COR-L47 (cell line): ENCODE measurements around the gene GOLGA6A.
"Not testable (repeated sequence)": the region's sequence is repeated elsewhere in the genome, so short reads cannot be mapped to it uniquely, and the experiment has no call there.

Experiments used
- DNase-seq: peaks from one replicate; lab custom pipeline; 2025; lab: John Stamatoyannopoulos, UW

GOLGA6A gene, protein sequence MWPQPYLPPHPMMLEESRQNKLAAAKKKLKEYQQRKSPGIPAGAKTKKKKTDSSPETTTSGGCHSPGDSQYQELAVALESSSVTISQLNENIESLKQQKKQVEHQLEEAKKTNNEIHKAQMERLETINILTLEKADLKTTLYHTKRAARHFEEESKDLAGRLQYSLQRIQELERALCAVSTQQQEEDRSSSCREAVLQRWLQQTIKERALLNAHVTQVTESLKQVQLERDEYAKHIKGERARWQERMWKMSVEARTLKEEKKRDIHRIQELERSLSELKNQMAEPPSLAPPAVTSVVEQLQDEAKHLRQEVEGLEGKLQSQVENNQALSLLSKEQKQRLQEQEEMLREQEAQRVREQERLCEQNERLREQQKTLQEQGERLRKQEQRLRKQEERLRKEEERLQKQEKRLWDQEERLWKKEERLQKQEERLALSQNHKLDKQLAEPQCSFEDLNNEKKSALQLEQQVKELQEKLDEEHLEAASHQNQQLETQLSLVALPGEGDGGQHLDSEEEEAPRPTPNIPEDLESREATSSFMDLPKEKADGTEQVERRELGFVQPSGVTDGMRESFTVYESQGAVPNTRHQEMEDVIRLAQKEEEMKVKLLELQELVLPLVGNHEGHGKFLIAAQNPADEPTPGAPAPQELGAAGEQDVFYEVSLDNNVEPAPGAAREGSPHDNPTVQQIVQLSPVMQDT

DNA sequence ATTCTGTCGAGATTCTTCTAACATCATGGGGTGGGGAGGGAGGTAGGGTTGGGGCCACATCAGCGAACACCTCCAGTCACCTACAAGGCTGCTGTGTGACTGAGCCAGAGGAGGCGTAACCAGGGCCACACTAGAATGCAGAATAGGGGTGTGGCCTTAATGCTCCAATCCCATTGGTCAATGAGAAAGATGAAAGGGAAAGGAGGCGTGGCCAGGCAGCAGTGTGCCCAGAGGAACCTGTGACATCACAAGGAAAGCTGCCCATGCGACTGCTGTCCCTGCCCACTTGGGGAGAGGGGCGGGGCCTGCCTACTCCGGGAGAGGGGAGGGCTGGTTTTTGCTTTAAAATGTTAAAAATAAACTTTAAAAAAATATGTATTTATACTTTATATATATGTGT, at the start of gene GOLGA6A:
GOLGA6A (minus strand) TSS at position 101 of the 400 bp plus-strand sequence; CDS start at position 60, 41 bp downstream.
- DNase-seq, result not testable (repeated sequence)

DNA sequence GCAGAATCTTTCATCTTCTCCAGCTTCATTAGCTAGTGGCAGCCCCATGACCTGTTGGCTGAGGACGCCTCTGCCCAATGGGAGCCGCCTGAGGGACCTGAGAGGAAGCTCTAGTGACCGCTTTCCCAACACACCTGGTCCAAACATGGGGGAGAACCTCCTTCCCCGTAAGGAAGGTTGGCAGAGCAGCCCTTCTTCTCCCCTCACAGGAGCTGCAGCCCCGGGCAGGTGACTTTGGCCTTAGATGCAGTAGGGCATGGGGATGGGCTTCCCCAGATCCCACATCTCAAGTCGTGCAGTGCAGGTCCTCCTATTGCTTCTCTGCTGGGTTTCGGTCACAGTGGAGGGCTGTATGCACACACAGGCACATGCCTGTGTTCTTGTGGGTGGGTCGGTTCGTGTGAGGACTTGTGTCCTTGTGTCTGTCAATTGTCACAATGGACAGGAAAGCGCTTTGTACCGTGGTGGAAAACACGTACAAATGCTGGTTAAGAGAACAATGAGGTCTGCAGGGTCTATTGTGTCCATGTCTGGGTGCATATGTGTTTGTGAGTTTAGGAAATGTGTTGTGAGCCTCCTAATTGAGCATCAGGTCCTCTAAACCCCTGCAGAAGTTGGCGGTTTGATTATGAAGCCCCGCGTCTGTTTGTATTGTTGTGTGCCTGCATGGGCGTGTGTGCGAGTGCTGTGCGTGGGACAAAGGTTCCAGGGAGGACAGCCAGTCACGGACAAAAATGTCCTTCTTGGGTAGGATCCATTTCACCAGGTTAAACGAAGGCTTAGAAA, 49.5 kb upstream of the GOLGA6A start:
- DNase-seq, result no peak

DNA sequence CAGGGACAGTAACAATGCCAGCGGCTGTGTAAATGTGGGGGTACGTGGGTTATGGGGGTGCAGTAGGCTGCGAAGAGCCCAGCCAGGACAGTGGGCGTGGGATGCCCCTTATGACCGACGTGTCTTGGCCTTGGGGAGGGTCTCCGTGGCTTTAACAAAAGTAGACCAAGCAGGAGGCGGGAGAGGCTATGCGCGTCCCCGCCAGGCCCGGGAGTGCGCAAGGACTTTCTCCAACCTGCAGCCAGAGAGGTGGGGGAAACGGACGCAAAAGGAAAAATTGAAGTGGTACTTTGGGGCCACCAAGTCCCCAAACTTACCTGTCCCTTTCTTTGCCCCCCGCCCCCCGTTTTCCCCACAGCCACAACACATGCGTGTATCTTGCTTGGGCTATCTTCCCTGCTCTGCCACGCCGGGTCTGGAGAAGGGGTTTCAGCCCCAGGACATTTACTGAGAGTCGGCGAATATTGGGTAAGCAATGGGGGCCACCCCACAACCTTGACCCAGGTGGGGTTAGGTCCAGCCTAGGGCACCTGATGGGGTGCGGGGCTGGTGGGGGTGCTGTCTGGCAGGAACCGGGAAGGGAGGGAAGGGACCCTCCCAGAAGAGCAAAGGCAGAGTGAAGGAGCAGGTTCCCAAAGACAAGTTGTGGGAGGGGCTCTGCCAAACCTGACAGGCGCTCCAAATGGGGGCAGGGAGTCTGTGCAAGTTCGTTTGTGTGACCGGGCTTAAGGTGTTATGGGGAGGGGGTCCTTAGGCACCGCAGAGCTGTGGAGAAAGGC, 48.7 kb upstream of the GOLGA6A start:
- DNase-seq, result no peak

DNA sequence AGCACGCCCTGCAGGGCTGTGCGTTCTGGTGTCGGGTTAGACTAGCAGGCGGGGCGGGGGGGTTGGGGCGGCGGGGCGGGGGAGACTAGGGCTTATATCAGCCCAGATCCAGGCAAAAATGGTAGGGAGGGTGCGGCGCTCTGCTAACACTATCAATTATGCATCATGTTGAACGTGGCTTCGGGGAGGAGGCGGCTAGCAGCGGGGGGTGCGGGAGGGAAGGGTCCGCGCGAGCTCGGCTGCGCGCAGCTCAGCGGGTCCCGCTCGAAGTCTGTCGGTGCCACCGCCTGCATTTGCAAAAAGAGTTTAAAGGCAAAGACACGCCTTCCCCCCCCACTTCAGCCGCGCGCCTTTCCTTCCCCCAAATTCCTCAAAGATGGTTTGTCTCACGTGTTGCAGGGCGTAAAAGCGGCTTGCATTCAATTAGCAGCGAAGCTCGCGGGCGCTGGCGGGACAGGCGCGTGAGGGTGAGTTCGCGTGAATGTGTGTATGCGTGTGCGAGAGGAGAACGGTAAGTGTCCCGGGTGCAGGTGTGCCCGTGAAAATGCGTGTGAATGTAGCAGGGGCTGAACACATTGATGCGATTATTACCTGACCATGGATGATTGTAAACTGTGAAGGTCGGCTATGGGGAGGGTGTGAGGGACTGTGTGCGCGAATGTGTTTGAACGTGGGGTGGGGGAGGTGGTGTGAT, 48.0 kb upstream of the GOLGA6A start, which contains the start of gene ISLR2:
ISLR2 (plus strand) TSS at position 432 of the 694 bp plus-strand sequence. CDS start 2,169 bp downstream, outside the sequence.
- peak; percentile 25 for DNase-seq

DNA sequence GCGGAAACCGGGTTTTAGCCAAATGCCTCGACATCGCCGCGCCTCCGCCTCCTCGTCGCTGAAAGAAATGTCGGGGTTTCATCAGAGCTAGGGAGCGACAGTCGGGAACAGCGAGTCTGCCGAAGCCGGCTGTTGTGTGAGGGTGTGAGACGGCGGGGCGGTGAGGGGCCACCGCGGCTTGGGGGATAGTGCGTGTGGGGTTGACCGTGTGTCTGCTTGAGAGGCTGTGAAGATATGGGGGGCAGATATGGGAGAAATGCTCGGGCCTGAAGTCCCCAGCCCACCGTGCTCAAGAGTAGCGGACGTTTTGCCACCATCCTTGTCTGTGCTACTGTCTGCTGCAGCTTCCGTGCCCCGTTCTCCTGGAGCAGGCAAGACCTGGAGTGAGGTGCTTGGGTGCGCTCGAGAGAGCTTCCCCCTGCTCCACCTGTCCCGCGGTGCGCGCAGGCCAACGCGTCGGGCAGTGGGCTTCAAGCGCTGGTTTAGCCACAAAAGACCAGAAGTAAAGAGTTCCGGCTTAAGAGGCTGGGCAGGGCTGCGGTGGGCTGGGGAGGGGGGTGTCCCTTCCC, 47.3 kb upstream of the GOLGA6A start:
- DNase-seq, result no peak

DNA sequence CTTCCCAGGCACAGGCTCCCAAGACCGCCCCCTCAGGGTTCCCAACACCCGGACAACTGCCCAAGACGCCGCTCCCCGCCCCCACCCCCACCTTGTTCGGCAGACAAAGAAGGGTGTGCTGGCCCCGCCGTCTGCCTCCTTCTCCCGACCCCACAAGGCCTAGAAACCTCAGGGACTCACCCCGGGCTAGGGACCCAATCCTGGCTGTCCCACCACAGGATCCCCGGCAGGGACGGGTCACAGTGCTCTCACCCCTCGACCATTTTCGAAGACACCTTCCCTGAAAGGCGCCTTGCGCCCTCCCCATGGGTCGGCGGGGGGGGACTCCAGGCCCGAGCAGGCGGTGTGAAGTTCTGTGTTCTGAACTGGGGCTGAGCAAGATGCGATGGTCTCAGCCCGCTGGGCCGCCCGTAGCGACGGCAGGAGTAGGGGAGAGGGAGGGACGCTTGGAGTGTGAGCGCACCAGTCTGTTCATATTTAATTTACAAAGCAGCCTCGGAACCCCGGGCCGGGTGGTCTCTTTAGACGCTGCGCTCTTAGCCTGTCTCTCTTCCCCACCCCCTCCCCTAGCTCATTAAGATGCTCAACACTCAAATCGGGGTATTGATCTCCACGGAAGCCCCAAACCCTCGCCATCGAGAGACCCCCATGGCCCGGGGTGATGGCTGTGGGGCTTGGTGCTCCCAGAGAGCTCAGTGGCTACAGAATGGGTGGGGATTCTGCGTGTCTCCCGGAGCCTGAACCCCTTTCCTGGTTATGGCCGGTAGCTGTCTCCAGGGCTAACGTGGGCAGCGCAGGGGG, 46.6 kb upstream of the GOLGA6A start:
- no peak for DNase-seq

DNA sequence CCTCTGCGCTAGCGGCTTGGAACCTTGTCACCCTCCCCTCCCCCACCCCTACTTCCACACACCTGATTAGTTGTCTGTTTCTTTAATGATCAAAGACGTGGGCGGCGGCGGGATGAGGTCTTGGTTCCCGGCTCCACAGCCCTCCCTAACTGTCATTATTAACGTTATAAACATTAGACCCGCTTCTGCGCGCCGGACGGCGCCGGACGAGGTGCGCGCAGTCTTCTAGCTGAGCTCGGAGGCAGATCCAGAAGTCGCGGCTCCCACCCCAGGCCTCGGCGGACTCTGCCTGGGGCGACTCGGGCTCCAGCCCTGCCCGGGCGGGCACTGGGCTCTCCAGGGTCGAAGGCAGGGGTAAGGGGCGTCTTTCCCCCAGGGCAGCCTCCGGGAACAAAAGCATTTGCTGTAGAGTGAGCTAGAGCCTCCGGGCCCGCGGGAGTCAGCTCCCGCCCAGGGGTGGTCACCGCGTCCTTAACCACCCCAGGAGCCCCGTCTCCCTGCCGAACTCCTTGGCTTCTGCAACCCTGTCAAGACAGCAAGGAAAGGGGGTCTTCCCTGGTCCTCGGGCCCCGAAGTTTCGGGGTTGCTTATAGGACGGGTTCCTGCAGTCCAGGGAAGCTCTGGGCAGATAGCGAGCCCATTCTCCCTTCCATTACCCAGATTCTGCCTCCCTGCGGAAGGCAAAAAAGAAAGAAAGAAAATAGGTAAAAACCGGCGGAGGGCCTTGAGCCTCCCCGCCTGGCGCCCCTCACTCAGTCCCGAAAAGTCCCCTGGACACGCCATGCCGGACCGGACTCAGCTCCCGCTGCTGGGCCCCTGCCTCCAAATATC, 45.8 kb upstream of the GOLGA6A start:
- DNase-seq, result no peak

DNA sequence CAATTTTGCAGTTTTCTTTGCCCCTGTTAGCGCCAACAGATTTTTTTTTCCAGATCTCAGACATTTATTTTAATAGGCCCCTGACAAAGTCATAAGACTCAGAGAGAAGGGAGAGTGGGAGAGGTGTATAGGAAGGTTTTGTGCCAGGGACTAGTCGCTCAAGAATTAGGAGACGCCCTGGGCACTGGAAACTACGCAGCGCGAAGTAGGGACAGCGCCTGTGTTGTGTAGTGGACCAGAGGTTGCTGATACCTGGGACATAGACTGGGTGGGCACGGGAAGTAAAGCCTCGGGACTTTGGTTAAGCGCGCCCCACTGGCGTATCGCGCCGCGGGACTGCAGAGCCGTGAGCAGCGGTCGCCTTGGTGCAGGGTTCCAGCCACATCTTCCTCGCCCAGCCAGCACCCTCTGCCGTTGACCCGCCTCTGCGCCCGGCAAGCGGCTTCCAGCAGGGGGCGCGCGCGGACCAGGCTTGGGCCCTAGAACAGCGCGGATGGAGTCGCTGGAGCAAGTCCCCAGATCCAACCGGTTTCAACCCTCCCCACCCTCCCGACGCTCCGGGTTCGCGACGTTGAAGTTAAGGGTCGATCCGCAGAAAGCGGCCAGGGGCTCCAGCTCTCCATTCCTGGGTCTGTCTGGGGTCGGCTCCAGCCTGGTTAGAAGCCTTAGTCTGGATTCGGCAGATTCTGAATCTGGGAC, 45.1 kb upstream of the GOLGA6A start:
- peak; percentile 91 for DNase-seq

DNA sequence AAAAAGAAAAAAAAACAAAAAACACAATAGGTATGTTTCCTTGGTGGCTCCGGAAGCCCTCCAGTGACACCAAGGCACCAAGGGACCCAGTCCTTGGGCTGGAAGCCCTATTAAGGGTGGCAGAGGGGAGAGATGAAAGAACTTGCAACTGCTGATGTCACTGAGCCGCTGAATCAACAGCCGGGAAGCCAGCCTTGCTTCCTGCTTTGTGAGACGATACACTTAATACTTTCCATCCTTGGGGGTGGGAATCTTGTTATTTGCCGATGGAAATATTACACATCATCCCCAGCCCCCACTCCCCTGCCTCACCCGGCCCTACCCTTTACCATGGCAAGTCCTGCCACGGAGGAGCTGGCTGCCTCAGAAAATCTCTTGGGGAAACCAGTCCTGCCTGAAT, 42.4 kb upstream of the GOLGA6A start:
- no peak for DNase-seq

DNA sequence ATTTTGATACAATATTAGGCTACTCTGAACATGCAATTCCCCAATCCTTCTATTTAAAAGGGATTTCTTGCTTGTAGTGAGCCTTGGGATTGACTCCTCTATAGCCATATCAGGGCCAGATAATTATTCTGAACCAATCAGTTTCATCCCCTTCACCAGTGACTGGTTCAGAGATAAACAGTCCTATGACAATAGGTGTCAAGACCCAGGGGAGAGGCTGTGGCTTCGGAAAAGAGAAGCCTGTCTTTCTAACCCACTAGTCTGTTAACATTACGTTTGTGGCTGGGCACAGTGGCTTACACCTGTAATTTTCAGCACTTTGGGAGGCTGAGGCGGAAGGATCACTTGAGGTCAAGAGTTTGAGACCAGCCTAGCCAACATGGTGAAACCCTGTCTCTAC, 41.8 kb upstream of the GOLGA6A start:
- DNase-seq, result no peak

DNA sequence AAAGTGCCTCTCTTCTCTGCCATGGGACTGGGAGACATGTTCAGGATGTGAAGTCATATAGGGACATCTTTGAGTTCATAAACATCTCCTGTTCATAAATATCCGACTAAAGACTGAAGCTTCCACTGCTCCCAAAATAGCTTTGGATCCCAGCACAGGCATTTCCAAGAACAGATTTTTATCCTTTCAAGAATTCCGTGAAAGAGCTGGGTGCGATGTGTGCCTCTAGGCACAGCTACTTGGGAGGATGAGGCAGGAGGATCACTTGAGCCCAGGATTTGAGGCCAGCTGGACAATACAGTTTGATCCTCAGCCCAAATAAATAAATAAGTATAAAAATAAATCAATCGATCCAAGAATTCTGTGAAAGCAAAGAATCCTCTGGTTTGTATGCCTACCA, 41.3 kb upstream of the GOLGA6A start:
- no peak for DNase-seq

DNA sequence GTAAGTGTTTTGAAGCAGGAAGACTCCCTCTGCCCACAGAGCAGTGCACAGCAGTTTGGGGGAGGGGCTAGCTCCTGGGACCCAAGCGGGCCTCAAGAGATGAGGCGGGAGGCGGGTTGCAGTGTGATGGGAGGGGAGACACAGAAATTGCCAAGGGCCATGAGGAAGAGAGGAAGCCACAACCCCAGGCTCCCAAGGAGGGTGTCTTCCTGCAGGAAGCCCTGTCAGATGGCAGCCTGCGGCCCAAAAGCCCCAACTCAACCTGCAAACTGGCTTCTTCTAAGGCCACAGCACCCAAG, 40.7 kb upstream of the GOLGA6A start:
- no peak for DNase-seq

DNA sequence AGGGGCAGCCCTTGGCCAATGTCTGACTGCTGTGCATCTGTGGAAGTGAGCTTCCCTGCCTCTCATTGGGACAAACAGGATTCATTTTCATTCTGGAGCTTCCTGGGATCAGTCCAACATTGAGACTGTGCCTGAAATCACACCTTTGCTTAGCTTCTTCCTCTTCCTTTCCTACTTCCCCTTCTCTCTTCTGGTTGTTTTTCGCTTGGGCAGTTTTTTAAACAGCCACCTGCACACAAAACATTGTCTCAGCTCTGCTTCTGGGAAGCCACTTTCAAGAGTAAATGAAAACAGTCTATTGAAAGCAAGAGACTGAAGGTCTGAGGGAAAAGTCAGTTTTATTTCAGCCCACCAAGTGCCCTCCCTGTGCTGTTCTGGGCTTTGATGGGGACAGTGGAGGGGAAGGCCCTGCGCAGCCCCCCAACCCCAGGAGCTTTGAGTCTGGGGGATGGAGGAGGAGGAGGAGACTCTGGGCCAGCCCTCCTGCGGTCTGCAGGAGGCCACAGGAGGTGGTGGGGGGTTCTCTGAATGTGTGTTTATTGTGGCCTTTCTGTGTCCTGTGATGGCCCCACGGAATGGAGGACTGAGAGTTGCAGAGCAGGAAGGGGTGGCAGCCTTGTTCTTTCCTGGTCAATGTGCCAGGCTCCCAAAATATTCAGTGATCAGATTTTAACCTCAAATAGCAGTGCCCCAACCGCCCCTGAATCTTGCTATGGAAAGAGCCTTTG, 40.2 kb upstream of the GOLGA6A start:
- DNase-seq, result no peak

DNA sequence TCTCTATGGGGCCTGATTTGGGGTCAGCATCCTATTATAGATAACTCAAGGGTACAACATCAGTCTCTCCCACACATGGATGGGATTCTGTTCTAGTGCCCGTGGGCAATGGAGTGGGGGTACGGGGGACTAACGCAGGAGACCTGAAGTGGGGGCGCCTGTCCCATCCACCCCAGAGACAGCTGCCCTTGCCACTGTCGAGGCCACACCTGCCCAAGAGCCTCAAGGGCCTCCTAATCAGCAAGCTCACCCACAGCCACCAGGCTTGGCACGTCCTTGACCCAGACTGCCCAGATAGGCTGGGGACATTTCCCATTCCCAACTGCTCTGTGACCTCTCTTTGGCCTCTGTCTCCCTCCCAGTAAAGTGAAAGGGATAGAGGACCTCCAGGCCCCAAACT, 39.5 kb upstream of the GOLGA6A start:
- no peak for DNase-seq

DNA sequence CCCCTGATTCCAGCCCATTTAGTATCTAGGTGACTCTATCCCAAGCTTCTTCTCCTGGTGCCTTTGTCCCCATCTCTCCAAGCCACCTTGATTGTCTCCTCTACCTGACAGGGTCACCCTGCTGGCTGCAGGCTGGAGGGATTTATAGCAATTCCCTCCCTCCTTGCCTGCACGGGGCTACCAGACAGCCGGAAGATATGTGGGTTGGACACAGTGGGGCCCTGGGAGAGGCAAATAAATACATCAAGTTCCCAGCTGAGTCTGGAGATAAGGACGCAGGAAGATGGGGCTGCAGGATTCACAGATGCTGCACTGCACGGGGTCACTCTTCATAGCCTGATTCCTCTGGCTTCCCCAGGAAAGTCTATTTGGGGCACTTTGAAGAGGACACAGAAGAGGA, 38.7 kb upstream of the GOLGA6A start:
- DNase-seq, result no peak

DNA sequence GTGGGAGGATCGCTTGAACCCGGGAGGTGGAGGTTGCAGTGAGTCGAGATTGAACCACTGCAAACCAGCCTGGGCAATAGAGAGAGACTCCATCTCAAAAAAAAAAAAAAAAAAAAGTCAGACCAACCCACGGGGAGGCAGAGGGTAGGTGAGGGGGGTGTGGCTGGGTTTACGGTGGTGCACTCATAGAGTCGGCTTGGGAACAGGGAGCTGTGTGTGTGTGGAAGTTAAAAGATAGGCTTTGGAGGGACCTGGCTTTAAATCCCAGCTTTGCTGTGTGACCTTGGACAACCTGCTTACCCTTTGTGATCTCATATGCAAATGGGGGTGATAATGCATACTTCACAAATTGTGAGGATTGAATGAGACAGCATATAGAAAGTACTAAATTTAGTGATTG, 38.1 kb upstream of the GOLGA6A start:
- DNase-seq, result no peak

DNA sequence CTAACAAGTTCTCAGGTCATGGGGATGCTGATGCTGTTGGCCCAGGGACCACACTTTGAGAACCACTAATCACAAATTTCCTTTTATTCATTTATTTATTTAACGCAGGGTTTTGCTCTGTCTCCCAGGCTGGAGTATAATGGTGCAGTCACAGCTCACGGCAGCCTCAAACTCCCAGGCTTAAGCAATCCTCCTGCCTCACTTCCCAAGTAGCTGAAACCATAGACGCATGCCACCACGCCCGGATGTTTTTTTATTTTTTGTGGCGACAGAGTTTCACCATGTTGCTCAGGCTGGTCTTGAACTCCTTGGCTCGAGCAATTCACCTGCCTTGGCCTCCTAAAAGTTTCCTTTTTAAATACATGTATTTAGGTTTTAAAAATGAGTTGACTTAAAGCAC, 27.4 kb upstream of the GOLGA6A start:
- DNase-seq, result no peak

DNA sequence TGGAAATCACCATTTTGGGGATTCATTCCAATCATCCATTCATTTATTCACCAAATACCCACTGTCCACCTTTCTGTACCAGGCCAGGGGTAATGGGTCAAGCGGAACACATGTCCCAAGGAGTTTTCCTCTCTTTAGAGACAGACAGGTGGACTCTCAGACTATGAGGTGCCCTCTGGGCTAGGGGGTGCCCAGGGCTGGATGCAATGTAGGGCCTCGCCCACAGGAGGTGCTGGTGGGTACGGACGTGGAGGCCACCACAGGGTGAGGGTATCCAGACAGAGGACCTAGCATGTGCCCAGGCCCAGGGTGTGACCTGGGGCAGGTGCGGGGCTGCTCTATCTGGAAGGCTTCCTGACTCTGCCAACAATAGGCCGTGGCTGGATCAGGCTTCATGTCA, 26.3 kb upstream of the GOLGA6A start:
- DNase-seq, result not testable (repeated sequence)
